Sigmoid colon (tissue), 7 donors: ENCODE results near the gene HNRNPC. TPM values are rescaled to one million over a fixed set of nuclear protein-coding genes. Genes with fewer than 3 reads are reported as not detected.

Experiments
- DNase-seq: peaks from one replicate; pipeline ENCODE4 v3.0.0-alpha.2; 2019
- H3K27ac ChIP-seq, 4 donors: fragments of 200-600 bp; sonication (generic); one replicate each; pipeline ENCODE4 v1.5.1; 2016 to 2019; ENCODE audit warnings: mild to moderate bottlenecking in 1 of 4
- H3K27me3 ChIP-seq, 3 donors: fragments of 200-600 bp; sonication (generic); one replicate each; pipeline ENCODE4 v1.5.1; 2019; ENCODE audit warnings: mild to moderate bottlenecking in 1 of 3
- H3K36me3 ChIP-seq, 4 donors: fragments of 200-600 bp; sonication (generic); one replicate each; pipeline ENCODE4 v1.5.1; 2016 to 2019
- H3K4me1 ChIP-seq, 4 donors: fragments of 200-600 bp; sonication (generic); one replicate each; pipeline ENCODE4 v1.5.1; 2017 to 2019
- H3K4me3 ChIP-seq, 4 donors: fragments of 200-600 bp; sonication (generic); one replicate each; pipeline ENCODE4 v1.5.1; 2017 to 2019; ENCODE audit warnings: mild to moderate bottlenecking in 2 of 4, moderate library complexity in 1 of 4
- H3K9me3 ChIP-seq, 4 donors: fragments of 200-600 bp in 3 of 4; sonication (generic) in 3 of 4; one replicate each; pipeline versions ENCODE4 v1.5.1 to v1.6.1; 2013 to 2019
- EP300 ChIP-seq, 4 donors: sonication (generic); formaldehyde crosslinking; IDR thresholded peaks; one replicate each; pipeline ENCODE4 v1.6.1; 2017; ENCODE audit warnings: antibody characterized with exemption in 4 of 4
- POLR2A ChIP-seq, 2 donors: fragments of 450-650 bp; IDR thresholded peaks; one replicate each; pipeline ENCODE4 v1.6.1; 2016; ENCODE audit warnings: antibody characterized with exemption in 2 of 2, mild to moderate bottlenecking in 2 of 2, moderate library complexity in 2 of 2
- POLR2AphosphoS5 ChIP-seq, 4 donors: sonication (generic); formaldehyde crosslinking; IDR thresholded peaks; one replicate each; pipeline ENCODE4 v1.6.1; 2017; ENCODE audit warnings: antibody characterized with exemption in 4 of 4
- WGBS, 2 donors: extraction: QIAGEN DNeasy Blood & Tissue Kit; methylation state at CpG; one replicate each; pipeline ENCODE4 v1.1.7; 2013; 5-methylcytosine and 5-hydroxymethylcytosine counted together
- intact Hi-C: fragments of 100-400 bp; cut with DNase I; formaldehyde crosslinking; loops from one replicate; pipeline ENCODE4 v1.15.1; 2023
- polyA plus RNA-seq, 3 donors: library from polyadenylated mRNA; stranded (reverse); fragments of 200-250 nt; gene quantifications; one replicate each; pipeline ENCODE4 v1.2.3, GENCODE V29; 2013
- total RNA-seq, 4 donors: library from RNA; depleted of rRNA; stranded (reverse); fragments of >200 nt; gene quantifications; one replicate each; pipeline ENCODE4 v1.1.0, GENCODE V29; 2016
- TF ChIP-seq, protein P1 (sequence below), 4 experiments: fragments of 450-650 bp in 3 of 4; fragments of 200-600 bp in 1 of 4; IDR thresholded peaks; one replicate each; pipeline ENCODE4 v1.5.1; 2016 to 2019; ENCODE audit warnings: antibody characterized with exemption in 4 of 4, mild to moderate bottlenecking in 3 of 4, moderate library complexity in 2 of 4
- donor health status: healthy with polysubstance abuse.
- donor health status: Bipolar disorder and iron deficiency.
- donor health status: healthy.

Gene HNRNPC
- total and polyA plus RNA-seq, 7 donors = 365 to 645 (median 419) TPM

- DNase-seq = no peak
- Histone ChIP-seq H3K27me3 (no peaks in the 10 kb centered on the region), H3K4me1 (peaks cover 0 to 54% (median 37%) of the 10 kb centered on the region in 4 donors), H3K9me3 (no peaks in the 10 kb centered on the region), H3K36me3 (peaks cover 0 to 82% (median 30%) of the 10 kb centered on the region in 4 donors), H3K4me3 (no peak overlapping the region), H3K27ac (no peak overlapping the region)
- TF ChIP-seq EP300 (IDR thresholded peaks at IDR 0.05) (no peak), POLR2AphosphoS5 (IDR thresholded peaks at IDR 0.05) (no peak), POLR2A (IDR thresholded peaks at IDR 0.05) (no peak)
- TF ChIP-seq, protein P1, sequence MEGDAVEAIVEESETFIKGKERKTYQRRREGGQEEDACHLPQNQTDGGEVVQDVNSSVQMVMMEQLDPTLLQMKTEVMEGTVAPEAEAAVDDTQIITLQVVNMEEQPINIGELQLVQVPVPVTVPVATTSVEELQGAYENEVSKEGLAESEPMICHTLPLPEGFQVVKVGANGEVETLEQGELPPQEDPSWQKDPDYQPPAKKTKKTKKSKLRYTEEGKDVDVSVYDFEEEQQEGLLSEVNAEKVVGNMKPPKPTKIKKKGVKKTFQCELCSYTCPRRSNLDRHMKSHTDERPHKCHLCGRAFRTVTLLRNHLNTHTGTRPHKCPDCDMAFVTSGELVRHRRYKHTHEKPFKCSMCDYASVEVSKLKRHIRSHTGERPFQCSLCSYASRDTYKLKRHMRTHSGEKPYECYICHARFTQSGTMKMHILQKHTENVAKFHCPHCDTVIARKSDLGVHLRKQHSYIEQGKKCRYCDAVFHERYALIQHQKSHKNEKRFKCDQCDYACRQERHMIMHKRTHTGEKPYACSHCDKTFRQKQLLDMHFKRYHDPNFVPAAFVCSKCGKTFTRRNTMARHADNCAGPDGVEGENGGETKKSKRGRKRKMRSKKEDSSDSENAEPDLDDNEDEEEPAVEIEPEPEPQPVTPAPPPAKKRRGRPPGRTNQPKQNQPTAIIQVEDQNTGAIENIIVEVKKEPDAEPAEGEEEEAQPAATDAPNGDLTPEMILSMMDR (IDR thresholded peaks at IDR 0.05) = no peak
- intact Hi-C loops = loop anchor here (10.0 kb wide), 1 partner anchor 154 kb away; the partner anchor contains the start of gene SUPT16H
- 80 to 84% methylated on average over 14 of the region's 14 CpGs for WGBS, 2 donors
Observed at GRCh38 chr14:21231020-21231652, 38.1 kb downstream of the HNRNPC start.

DNA sequence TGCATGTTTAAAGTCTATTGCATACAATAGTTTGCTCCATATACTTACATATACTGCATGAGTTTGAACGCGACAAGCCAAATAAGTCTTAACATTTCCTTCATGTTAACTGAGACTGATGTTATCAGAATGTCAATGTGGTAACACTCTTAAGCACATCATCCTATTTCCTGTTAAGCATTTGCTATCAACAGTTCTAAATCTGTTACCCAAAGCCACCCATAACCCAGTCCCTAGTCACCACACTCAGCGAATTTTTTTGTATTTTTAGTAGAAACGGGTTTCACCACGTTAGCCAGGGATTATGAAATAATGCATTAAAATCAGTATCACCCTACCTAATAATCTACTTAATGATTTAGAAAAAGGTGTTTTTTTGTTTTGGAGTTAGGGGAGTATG lies 39.4 kb downstream of the HNRNPC start:
- Histone ChIP-seq H3K27me3 (no peaks in the 10 kb centered on the region), H3K36me3 (peaks cover 0 to 89% (median 39%) of the 10 kb centered on the region in 4 donors), H3K4me1 (peaks cover 0 to 41% (median 35%) of the 10 kb centered on the region in 4 donors), H3K27ac (no peak overlapping the region), H3K4me3 (no peak overlapping the region), H3K9me3 (no peaks in the 10 kb centered on the region)
- intact Hi-C loops = loop anchor here (10.0 kb wide), 1 partner anchor 155 kb away; the partner anchor contains the start of gene SUPT16H
- WGBS, 2 donors = 69 to 73% methylated on average over 5 of the region's 5 CpGs
- TF ChIP-seq EP300 (IDR thresholded peaks at IDR 0.05) (no peak), POLR2AphosphoS5 (IDR thresholded peaks at IDR 0.05) (no peak), POLR2A (IDR thresholded peaks at IDR 0.05) (no peak)
- TF ChIP-seq, protein P1 (IDR thresholded peaks at IDR 0.05) = no peak
- no peak for DNase-seq

DNA sequence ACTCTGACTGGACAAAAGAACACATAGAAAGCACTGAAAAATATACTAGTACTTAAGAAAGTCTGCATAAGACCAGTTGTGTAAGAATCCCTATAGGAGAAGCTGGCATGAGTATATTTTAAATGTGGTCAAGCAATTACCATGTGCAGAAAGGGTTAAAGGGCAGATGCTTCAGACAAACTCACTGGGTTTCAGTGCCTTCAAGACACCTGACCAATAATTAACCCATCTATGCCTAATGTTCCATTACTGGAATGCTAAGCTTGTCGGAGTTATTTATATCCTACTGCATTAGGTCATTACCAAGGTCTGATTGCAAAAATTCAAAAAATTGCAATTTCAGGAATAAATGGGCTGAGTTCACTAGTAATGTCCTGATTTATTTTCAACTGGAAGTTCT lies 41.3 kb downstream of the HNRNPC start:
- Histone ChIP-seq H3K9me3 (no peaks in the 10 kb centered on the region), H3K4me1 (peaks cover 0 to 36% (median 26%) of the 10 kb centered on the region in 4 donors), H3K36me3 (peaks cover 0 to 92% (median 34%) of the 10 kb centered on the region in 4 donors), H3K4me3 (no peak overlapping the region), H3K27ac (no peak overlapping the region), H3K27me3 (no peaks in the 10 kb centered on the region)
- no peak for DNase-seq
- 95 to 98% methylated on average over 1 of the region's 1 CpG for WGBS, 2 donors
- TF ChIP-seq POLR2AphosphoS5 (IDR thresholded peaks at IDR 0.05) (no peak), POLR2A (IDR thresholded peaks at IDR 0.05) (no peak), EP300 (IDR thresholded peaks at IDR 0.05) (no peak)
- TF ChIP-seq, protein P1 (IDR thresholded peaks at IDR 0.05) = no peak
- intact Hi-C loops = no loop called here

DNA sequence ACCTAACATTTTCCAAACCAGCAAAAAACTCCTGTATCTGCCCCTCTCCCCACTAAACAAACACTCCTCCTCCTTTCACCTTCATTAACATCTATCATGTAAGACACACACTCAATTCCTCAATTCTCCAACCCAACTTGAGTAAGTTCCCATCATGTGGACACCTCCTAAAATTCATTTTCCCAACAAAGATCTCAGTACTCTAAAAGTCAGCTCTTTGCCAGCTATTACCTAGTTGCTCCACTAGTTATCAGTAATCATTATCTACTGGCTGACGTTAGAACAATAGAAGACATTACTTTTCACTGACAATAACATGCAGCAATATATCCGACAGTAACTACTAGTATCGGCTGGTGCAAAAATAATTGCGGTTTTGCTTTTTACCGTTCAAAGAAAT lies 42.1 kb downstream of the HNRNPC start:
- H3K4me3 ChIP-seq = no peak overlapping the region
- no peaks in the 10 kb centered on the region for H3K9me3 ChIP-seq
- no peaks in the 10 kb centered on the region for H3K27me3 ChIP-seq
- TF ChIP-seq, protein P1 (IDR thresholded peaks at IDR 0.05) = no peak
- no peak for TF ChIP-seq POLR2A (IDR thresholded peaks at IDR 0.05)
- WGBS, 2 donors = 81 to 88% methylated on average over 5 of the region's 5 CpGs
- no peak overlapping the region for H3K27ac ChIP-seq
- no peak for DNase-seq
- H3K4me1 ChIP-seq = peaks cover 0 to 28% (median 19%) of the 10 kb centered on the region in 4 donors
- peaks cover 0 to 90% (median 35%) of the 10 kb centered on the region in 4 donors for H3K36me3 ChIP-seq
- intact Hi-C loops = no loop called here
